ENCODE measurements around the gene CPEB4.

DNA sequence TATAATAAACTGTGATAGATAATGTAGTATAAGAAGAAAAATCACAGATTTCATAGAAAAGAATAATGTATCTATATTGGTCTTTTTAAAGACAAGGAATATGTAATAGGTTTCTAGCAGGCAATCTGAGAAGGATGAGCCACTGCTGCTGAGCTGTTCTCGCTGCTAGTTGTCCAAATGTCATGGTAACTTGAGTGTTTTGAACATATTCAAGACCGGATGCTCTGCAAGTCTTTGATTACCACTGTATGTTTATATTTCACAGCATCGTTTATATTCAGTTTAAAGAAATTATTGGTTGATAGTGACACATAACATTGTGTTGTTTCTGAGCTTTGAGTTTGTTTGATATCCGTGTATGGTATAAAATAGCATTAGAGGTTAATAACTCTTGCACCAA is 110.4 kb downstream of the CPEB4 start:
- TF ChIP-seq, protein P1, sequence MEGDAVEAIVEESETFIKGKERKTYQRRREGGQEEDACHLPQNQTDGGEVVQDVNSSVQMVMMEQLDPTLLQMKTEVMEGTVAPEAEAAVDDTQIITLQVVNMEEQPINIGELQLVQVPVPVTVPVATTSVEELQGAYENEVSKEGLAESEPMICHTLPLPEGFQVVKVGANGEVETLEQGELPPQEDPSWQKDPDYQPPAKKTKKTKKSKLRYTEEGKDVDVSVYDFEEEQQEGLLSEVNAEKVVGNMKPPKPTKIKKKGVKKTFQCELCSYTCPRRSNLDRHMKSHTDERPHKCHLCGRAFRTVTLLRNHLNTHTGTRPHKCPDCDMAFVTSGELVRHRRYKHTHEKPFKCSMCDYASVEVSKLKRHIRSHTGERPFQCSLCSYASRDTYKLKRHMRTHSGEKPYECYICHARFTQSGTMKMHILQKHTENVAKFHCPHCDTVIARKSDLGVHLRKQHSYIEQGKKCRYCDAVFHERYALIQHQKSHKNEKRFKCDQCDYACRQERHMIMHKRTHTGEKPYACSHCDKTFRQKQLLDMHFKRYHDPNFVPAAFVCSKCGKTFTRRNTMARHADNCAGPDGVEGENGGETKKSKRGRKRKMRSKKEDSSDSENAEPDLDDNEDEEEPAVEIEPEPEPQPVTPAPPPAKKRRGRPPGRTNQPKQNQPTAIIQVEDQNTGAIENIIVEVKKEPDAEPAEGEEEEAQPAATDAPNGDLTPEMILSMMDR (IDR thresholded peaks at IDR 0.05 in 4 of 5, conservative IDR thresholded peaks at IDR 0.05 in 1 of 5), result no peak
- TF ChIP-seq POLR2A (IDR thresholded peaks at IDR 0.05), result no peak
